Germinal center (tissue), 1 donor: ENCODE data around the gene INPP4B.
"Not testable (repeated sequence)": the region's sequence is repeated elsewhere in the genome, so short reads cannot be mapped to it uniquely, and the experiment has no call there.

ENCODE experiments used
- DNase-seq: peaks from one replicate; pipeline ENCODE4 v3.0.0; 2012; ENCODE audit warnings: mixed read lengths, low spot score

The INPP4B gene

GRCh38 chr4:142085513-142086292 is 760.4 kb downstream of the INPP4B start:
- DNase-seq = no peak

- DNase-seq = no peak
These were observed 762.8 kb downstream of the INPP4B start for GRCh38 chr4:142083264-142083663.

- no peak for DNase-seq
These were observed 765.1 kb downstream of the INPP4B start for GRCh38 chr4:142081025-142081424.

GRCh38 chr4:142079959-142080358 is 766.1 kb downstream of the INPP4B start:
- no peak for DNase-seq

GRCh38 chr4:142077048-142077447 is 769.1 kb downstream of the INPP4B start:
- DNase-seq = no peak

- DNase-seq = not testable (repeated sequence)
These were observed 777.8 kb downstream of the INPP4B start for GRCh38 chr4:142068304-142068703.

DNA sequence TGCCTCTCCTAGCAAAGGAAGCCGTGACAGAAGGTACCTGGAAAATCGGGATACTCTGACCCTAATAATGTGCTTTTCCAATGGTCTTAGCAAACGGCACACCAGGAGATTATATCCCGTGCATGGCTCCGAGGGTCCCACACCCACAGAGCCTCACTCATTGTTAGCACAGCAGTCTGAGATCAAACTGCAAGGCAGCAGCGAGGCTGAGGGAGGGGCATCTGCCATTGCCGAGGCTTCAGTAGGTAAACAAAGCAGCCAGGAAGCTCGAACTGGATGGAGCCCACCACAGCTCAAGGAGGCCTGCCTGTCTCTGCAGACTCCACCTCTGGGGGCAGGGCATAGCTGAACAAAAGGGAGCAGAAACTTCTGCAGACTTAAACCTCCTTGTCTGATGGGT is 779.5 kb downstream of the INPP4B start:
- DNase-seq = not testable (repeated sequence)

GRCh38 chr4:142065086-142065647 is 780.9 kb downstream of the INPP4B start:
- DNase-seq = no peak

GRCh38 chr4:142064181-142064580 is 781.9 kb downstream of the INPP4B start:
- no peak for DNase-seq

DNA sequence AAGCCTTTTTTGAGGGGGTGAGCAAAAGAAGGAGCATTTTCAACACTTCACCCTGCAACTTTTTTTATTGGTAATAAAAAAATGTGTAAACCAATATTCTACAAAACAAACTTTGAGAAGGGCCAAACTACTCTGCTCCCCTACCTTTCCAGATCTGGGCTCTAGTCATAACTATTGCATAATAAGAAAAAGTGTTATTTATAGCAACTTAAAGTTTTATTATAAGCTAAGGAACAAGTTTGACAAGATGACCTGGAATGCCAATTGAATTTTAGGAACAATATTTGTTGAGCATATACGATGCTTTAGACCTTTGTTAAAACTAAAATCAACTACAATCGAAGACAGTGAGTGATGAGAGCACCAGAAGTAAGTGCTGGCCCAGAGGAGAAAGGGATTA is 800.1 kb downstream of the INPP4B start:
- DNase-seq = no peak

DNA sequence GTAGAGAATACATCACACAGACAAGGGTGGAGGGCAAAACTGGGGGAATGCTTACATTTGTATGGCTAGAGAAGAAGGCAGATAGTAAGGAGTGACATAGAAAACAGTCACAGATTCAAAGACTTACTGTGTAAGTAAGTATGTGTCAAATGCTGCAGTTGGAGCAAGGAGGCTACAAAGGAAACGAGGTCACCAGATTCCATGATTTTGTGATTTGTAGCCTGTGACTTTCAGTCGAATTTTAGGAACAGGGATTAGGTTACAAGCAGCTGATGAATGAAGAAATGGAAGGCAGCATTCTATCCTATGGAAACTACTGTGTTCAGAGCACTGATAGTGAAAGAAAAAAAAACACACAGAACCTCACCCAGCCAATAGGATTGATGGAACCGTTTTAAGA is 801.8 kb downstream of the INPP4B start:
- no peak for DNase-seq

DNA sequence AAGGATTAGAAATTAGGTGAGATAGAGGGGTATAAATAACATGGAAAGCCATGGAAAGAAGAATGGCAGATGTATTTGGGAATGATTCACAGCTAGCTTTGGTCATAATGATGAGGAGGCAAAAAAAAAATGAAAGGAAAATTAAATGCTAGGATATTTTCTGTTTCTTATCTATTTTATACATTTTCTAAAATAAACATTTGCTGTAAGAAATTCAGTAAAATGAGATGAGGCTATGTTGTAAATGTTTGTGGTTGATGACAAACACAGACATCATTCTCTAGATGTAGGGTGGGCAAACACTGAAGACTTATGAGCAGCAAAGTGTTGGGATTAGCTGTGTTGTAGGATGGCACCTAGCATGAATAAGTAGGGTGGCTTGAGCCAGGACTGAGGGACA is 802.6 kb downstream of the INPP4B start:
- DNase-seq = no peak

DNA sequence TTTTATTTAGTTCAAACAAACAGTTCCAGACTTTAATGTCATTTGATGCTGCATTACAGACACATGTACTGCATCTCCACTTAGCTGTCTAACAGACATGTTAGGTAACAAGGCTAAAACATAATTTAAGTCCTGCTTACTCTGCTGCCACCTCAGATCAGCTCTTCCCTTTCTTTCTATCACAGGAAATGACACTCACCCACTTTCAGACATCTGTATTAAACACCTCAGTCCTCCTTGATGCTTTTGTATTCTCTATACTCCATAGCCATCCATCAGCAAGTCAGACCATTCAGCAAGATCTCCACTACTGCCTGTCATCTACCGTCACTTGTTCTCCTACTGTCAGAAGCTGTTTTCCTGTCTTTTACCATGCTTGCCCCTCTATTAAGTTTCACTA is 804.3 kb downstream of the INPP4B start:
- no peak for DNase-seq

- DNase-seq = no peak
These were observed 806.1 kb downstream of the INPP4B start for GRCh38 chr4:142040043-142040442.

- no peak for DNase-seq
These were observed 809.1 kb downstream of the INPP4B start for GRCh38 chr4:142036795-142037583.

DNA sequence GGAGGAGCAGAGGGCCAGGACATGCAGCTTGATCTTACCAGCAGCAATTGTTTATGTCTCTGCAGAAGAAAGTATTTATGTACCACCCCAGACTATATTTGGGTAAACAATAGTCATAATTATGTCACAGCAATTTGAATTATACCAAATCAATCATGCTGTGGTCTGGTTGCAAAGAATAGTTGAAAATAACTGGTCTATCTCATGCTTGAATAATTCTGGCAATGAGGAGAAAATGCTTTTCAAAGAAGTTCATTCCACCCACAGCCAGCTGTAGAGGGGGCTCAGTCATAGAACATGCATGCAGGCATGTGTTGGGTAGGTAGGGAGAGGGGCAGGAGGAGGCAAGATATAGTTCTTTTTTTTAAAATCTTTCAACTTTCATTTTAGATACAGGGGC is 810.5 kb downstream of the INPP4B start:
- no peak for DNase-seq

DNA sequence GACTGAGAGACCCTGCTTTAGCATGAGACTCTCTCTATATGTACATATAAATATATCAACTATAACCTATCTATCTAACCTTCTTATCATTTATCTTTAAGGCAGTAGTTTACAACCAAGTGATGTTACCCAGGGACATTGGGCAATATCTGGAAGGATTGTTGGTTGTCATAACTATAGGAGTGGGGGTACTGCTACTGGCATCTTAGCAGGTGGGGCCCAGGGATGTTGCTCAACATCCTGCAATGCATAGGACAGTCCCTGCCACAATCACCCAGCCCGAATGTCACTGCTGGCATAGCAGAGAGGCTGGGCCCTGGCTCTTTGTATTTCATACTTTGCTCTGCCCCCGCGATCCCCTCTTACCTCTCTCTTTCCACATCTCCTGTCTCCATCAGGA is 812.0 kb downstream of the INPP4B start:
- no peak for DNase-seq

DNA sequence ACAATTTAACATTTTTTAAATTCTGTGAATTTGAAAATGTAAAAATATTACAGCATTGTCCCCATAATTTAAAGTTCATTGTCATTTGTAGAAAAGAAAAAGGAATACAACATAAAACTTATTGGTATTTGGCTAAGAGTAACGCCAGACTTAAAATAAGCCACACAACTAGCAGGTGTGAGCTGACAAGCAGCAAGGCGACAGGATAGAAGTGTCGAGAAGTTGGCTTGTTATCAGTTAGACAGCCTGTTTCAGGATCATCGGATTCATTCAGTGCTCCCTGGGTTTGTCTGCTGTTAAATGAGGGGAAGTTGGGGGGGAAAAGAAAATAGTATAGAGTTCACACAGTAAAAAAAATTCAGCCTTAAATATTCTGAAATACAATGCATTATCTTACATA is 816.1 kb downstream of the INPP4B start:
- no peak for DNase-seq

GRCh38 chr4:142021761-142022160 is 824.3 kb downstream of the INPP4B start:
- DNase-seq = no peak

GRCh38 chr4:142021181-142021580 is 824.9 kb downstream of the INPP4B start:
- no peak for DNase-seq

DNA sequence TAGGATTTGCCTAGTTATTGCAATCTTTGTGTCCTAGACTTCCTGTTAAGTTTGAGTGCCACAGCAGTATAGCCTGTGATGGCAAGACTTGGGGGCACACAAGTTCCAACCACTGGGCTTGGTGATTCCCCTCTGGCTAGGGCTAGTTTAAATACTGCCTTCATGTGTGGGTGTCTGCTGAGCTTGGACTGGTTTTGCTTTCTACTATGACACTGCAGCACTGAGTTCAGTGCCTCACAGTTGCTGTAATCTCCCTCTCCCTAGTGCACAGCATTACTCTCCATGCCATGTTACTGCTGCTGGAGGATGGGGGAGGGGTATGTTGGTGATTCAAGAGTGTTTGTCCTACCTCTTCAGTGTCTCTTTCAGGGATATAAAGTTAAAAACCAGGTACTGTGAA is 830.1 kb downstream of the INPP4B start:
- no peak for DNase-seq

GRCh38 chr4:142009751-142010150 is 836.4 kb downstream of the INPP4B start:
- DNase-seq = no peak

DNA sequence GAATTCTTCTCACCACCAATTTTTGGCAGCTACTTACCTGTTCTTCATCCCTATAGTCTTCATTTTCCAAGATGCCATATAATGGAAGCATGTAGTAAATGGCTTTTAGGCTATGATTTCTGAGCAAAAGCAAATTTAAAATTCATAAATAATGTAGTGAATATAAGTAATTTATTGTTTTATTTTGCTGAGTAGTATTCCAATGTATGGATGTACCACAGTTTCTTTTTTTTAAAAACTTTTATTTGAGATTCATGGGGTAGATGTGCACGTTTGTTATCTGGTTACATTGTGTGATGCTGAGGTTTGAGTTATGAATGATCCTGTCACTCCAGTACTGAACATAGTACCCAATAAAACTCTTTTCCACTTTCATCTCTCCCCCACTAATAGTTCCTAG is 840.6 kb downstream of the INPP4B start:
- no peak for DNase-seq
